ENCODE results near the gene CLUH. TPM values are rescaled to one million over a fixed set of nuclear protein-coding genes. Genes with fewer than 3 reads are reported as not detected.

CLUH gene
- total RNA-seq, 1 donor from 2014 or later = 115 TPM

- DNase-seq = no peak
- intact Hi-C loops (cut with micrococcal nuclease) = no loop called here
- ChIA-PET POLR2A (no interaction called here), CTCF (no interaction called here)
- Mint-ChIP-seq H3K27me3 (peaks cover 11% of the 10 kb centered on the region), H3K4me3 (no peak overlapping the region), H3K36me3 (ENCODE audit: low read depth) (no peaks in the 10 kb centered on the region), H3K4me1 (no peaks in the 10 kb centered on the region), H3K27ac (no peak overlapping the region), H3K9me3 (no peaks in the 10 kb centered on the region)
- TF ChIP-seq CTCF (IDR thresholded peaks at IDR 0.05) = no peak
- no peak for ATAC-seq (ENCODE audit: low read depth)
Measured at GRCh38 chr17:2736956-2737355, 25.4 kb upstream of the CLUH start.

- ChIA-PET POLR2A (no interaction called here), CTCF (no interaction called here)
- Mint-ChIP-seq H3K27me3 (peaks cover 8% of the 10 kb centered on the region), H3K27ac (no peak overlapping the region), H3K36me3 (ENCODE audit: low read depth) (no peaks in the 10 kb centered on the region), H3K4me1 (no peaks in the 10 kb centered on the region), H3K4me3 (no peak overlapping the region), H3K9me3 (no peaks in the 10 kb centered on the region)
- intact Hi-C loops (cut with micrococcal nuclease) = no loop called here
- DNase-seq (no peak), ATAC-seq (ENCODE audit: low read depth) (no peak)
- TF ChIP-seq CTCF (IDR thresholded peaks at IDR 0.05) = no peak
Measured at GRCh38 chr17:2735896-2736295, 24.3 kb upstream of the CLUH start.

- ATAC-seq (ENCODE audit: low read depth) (no peak), DNase-seq (no peak)
- H3K36me3 Mint-ChIP-seq (ENCODE audit: low read depth) = no peaks in the 10 kb centered on the region
- intact Hi-C loops (cut with micrococcal nuclease) = no loop called here
- no peak overlapping the region for H3K4me3 Mint-ChIP-seq
- H3K4me1 Mint-ChIP-seq = no peaks in the 10 kb centered on the region
- TF ChIP-seq CTCF (IDR thresholded peaks at IDR 0.05) = no peak
- no peaks in the 10 kb centered on the region for H3K9me3 Mint-ChIP-seq
- peaks cover 7% of the 10 kb centered on the region for H3K27me3 Mint-ChIP-seq
- POLR2A ChIA-PET = no interaction called here
- no peak overlapping the region for H3K27ac Mint-ChIP-seq
- CTCF ChIA-PET = no interaction called here
Measured at GRCh38 chr17:2734939-2735338, 23.4 kb upstream of the CLUH start.

GRCh38 chr17:2731807-2732206 is 20.2 kb upstream of the CLUH start:
- Mint-ChIP-seq H3K4me3 (no peak overlapping the region), H3K27me3 (peaks cover 16% of the 10 kb centered on the region), H3K9me3 (no peaks in the 10 kb centered on the region), H3K36me3 (ENCODE audit: low read depth) (no peaks in the 10 kb centered on the region), H3K27ac (no peak overlapping the region), H3K4me1 (no peaks in the 10 kb centered on the region)
- intact Hi-C loops (cut with micrococcal nuclease) = no loop called here
- ChIA-PET POLR2A (no interaction called here), CTCF (no interaction called here)
- ATAC-seq (ENCODE audit: low read depth) = no peak
- TF ChIP-seq CTCF (IDR thresholded peaks at IDR 0.05) = no peak
- DNase-seq = no peak

GRCh38 chr17:2730764-2731353 is 19.3 kb upstream of the CLUH start:
- Mint-ChIP-seq H3K36me3 (ENCODE audit: low read depth) (no peaks in the 10 kb centered on the region), H3K4me1 (no peaks in the 10 kb centered on the region), H3K9me3 (no peaks in the 10 kb centered on the region), H3K4me3 (no peak overlapping the region), H3K27me3 (peaks cover 16% of the 10 kb centered on the region), H3K27ac (no peak overlapping the region)
- DNase-seq = no peak
- intact Hi-C loops (cut with micrococcal nuclease) = no loop called here
- POLR2A ChIA-PET = no interaction called here
- CTCF ChIA-PET = no interaction called here
- no peak for ATAC-seq (ENCODE audit: low read depth)
- no peak for TF ChIP-seq CTCF (IDR thresholded peaks at IDR 0.05)

Measured in activated B cell treated with CpG ODN at 0.5 μM for 24 hours (primary cell).